Hematopoietic multipotent progenitor cell treated with erythropoietin and hydrocortisone succinate and interleukin-3 and kit ligand, for 17 days (in vitro differentiated cells): ENCODE data around the gene CCDC120.

ENCODE experiments used
- DNase-seq: peaks from one replicate; pipeline ENCODE4 v3.0.0-alpha.2; 2015; ENCODE audit warnings: low spot score

Gene CCDC120

GRCh38 chrX:49058794-49059193 lies at the start of gene CCDC120:
TSS of gene CCDC120 (plus strand) at chrX:49058999. CDS start at chrX:49062042, 3,043 bp downstream.
- no peak for DNase-seq

- no peak for DNase-seq
These were observed 39.7 kb upstream of the CCDC120 start for GRCh38 chrX:49019050-49019449.

- no peak for DNase-seq
These were observed 39.1 kb upstream of the CCDC120 start for GRCh38 chrX:49019599-49020249.

GRCh38 chrX:49029876-49030275 lies 28.9 kb upstream of the CCDC120 start:
- peak; percentile 11 for DNase-seq

- DNase-seq = no peak
These were observed 28.5 kb upstream of the CCDC120 start for GRCh38 chrX:49030283-49030682.

DNA sequence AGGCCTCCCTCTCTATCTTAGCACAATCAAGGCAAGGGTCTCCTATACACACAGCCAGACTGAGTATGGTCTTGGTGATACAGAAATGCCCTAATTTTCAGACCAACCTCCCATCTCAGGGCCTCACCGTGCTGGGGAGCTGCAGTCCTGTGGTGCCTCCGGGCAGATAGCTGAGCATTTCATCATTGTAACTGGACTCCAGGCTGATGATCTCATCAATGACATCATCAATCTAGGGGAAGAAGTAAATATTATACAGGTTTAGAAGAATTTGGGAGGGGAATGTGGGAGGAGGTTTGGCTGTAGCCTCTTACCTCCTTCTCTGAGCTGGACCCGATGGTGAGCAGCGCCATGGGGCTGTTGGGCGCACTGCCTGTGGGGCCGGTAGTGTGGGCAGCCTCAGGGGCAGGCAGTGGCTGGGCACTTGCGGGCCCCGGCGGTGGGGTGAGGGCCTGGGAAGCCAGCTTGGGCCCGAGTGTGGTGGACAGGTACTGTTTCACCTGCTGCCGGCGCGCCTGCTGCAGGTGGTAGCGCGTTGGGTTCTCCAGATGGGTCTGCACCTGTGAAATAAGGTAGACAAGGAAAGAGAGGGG lies 20.8 kb upstream of the CCDC120 start:
- no peak for DNase-seq

GRCh38 chrX:49039598-49040375 lies 19.0 kb upstream of the CCDC120 start:
- peak; percentile 79 for DNase-seq

- DNase-seq = no peak
These were observed 18.3 kb upstream of the CCDC120 start for GRCh38 chrX:49040376-49040955.

DNA sequence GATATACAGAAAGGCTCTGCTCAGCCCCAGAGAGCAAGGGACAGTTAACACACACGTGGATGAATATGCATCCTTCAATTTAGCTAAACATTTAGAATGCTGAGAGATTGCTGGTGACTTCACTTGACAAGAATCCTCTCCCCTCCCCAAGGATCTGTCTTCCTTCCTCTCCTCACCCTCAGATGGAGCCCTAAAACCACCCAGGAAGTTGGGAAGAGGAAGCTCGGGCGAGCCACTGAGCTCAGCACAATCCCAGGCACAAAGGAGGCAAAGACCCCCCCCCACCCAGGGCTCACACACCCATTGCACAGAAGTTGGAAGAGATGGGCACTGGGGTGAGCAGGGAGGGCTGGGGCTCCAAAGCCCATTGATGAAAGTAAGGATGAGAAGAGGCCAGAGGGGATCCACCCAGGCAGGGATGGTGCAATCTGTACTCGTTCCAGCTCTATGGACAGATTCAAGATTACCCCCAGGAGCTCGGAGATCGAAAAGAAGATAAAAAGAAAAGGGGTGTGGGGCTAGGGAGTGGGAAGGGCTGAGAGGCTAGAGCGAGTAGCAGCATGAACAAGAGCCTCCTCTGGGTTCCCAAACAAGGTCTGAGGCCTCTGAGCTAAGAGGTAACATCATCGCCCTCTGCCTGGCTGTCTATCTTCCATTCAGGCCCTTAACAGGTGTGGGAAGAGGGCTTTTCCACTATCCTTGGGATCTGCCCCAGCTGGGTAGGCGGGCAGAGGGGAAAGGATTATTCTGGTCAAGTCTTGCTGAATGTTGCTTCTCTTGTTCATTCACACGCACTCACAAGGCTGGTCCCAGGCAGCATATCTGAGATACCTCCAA lies 16.8 kb upstream of the CCDC120 start:
- peak; percentile 49 for DNase-seq

DNA sequence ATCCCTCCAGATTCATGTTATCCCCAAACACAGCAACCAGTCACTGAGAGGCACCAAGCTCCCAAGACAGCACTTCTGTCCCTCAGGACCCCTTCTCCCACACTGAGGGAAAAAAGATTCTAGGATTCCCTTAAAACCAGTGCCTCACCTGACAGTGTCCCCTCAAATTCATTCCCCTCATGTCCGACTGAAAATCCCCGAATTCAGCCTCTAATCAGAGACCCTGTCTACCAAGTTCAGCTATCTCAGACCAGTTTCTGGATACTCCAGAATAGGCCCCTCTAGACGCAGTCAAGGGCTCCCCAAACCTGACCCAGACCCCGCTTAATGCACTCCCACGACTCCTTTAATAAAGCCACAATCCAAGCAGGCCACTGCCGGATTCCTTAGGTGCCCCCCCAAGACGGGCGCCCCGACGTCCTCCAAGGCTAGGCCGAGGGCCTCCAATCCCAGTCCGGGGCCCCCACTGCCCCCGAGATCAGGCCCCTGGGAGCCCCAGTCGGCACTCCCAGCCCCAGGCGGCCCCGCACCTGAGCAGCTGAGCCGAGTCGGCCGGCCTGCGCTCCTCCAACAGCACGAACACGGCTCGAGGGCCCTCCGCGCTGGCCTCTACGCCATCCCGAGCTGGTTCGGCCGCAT lies 16.1 kb upstream of the CCDC120 start:
- DNase-seq = peak; percentile 47

GRCh38 chrX:49043220-49043986 lies 15.4 kb upstream of the CCDC120 start, which contains the start of gene TFE3:
TSS of gene TFE3 (minus strand) at chrX:49043357. CDS start at chrX:49043226, 131 bp downstream.
- DNase-seq = peak; percentile 99

DNA sequence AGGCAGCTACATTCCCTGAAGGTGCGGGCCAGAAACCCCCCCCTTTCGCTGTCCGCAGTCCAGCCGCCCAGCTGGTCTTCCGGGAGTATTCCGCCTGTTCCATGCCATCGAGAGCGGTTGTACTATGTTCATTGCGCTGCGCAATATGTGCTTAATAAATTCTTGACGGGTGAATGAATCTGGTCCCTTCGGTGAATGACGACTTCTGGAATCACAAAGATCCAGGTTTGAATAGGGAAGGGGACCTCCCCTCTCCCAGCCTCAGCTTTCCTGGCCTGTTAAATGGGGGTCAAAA lies 14.9 kb upstream of the CCDC120 start:
- no peak for DNase-seq

GRCh38 chrX:49053223-49054072 lies 5.4 kb upstream of the CCDC120 start:
- DNase-seq = no peak

GRCh38 chrX:49054073-49054762 lies 4.6 kb upstream of the CCDC120 start:
- no peak for DNase-seq

GRCh38 chrX:49059201-49059600 lies 402 bp downstream of the CCDC120 start:
- no peak for DNase-seq

DNA sequence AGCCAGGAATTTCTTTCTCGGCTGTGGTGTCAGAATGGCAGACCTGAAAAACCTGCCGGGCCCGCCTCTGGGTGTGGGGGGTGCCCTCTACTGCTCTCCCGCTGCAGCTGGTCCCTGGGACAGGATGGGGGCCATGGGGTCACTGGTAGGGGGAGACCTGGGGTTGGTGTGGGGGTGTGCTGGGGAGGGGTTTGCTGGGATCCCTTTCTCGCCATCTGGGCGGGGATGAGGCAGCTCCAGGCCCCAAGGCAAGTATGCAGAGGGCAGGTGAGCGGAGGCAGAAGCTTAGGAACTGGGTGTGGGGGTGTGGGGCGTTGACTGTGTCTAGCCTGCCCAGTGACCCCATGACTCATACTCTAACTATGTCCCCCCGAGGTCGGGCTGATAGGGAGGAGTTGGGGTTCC lies 884 bp downstream of the CCDC120 start:
- DNase-seq = no peak

GRCh38 chrX:49060914-49061313 lies 2.1 kb downstream of the CCDC120 start:
- DNase-seq = no peak

DNA sequence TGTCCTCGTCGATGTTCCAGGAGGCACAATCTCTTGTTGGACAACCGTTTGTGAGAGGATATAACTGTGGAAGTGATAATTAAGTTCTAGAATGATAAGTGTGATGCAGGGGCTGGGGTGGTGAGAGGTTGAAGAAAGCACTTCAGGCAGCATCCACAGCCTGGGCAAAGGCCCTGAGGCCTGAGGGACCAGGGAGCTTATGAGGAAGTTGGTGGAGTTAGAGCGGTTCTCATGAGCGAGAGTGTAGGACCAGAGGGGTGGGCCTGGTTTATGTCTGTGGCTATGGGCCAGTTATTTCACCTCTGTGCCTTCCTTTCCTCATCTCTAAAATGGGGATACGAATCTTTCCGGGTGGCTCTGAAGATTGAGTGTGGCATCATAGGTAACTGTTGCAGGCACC lies 2.7 kb downstream of the CCDC120 start:
- DNase-seq = no peak

GRCh38 chrX:49061916-49062315 lies 3.1 kb downstream of the CCDC120 start:
- no peak for DNase-seq
